Mesenchymal stem cell (in vitro differentiated cells and primary cell): ENCODE data around the gene HSPG2.

Experiments
- DNase-seq: peaks from one replicate; pipeline ENCODE4 v3.0.0-alpha.2; 2013
- H2AFZ ChIP-seq: one replicate; pipeline ENCODE4 v1.6.1; 2013; ENCODE audit warnings: low read depth, mild to moderate bottlenecking, control low read depth, inconsistent platforms, low read length, moderate library complexity
- H2AK5ac ChIP-seq: 2 replicates; pipeline ENCODE4 v1.6.1; 2013; ENCODE audit warnings: low read length, moderate library complexity, mild to moderate bottlenecking, inconsistent platforms; ENCODE audit not compliant: severe bottlenecking
- H2BK120ac ChIP-seq: one replicate; pipeline ENCODE4 v1.6.1; 2013; ENCODE audit warnings: low read depth, mild to moderate bottlenecking, inconsistent platforms, low read length, moderate library complexity
- H2BK12ac ChIP-seq, 2 experiments: one replicate each; pipeline ENCODE4 v1.6.1; 2013; ENCODE audit warnings: inconsistent platforms in 2 of 2, low read length in 2 of 2, mild to moderate bottlenecking in 2 of 2, moderate library complexity in 2 of 2, control low read depth in 1 of 2
- H2BK15ac ChIP-seq: one replicate; pipeline ENCODE4 v1.6.1; 2013; ENCODE audit warnings: mild to moderate bottlenecking, low read depth, inconsistent platforms; ENCODE audit not compliant: poor library complexity, severe bottlenecking
- H2BK5ac ChIP-seq: 2 replicates; pipeline ENCODE4 v1.6.1; 2013; ENCODE audit warnings: low read depth, mild to moderate bottlenecking, low read length, control low read depth, inconsistent platforms; ENCODE audit not compliant: poor library complexity, severe bottlenecking
- H3K14ac ChIP-seq, 2 experiments: one replicate each; pipeline ENCODE4 v1.6.1; 2013; ENCODE audit warnings: inconsistent platforms in 2 of 2, low read length in 2 of 2, control low read depth in 1 of 2, mild to moderate bottlenecking in 1 of 2, moderate library complexity in 1 of 2
- H3K18ac ChIP-seq, 2 experiments: one replicate each; pipeline ENCODE4 v1.6.1; 2013; ENCODE audit warnings: inconsistent platforms in 2 of 2, low read length in 2 of 2, control low read depth in 1 of 2, low read depth in 1 of 2, mild to moderate bottlenecking in 1 of 2
- H3K23ac ChIP-seq, 2 experiments: one replicate each; pipeline ENCODE4 v1.6.1; 2013; ENCODE audit warnings: inconsistent platforms in 2 of 2, low read length in 2 of 2, mild to moderate bottlenecking in 2 of 2, moderate library complexity in 2 of 2, control low read depth in 1 of 2
- H3K27ac ChIP-seq: 2 replicates; pipeline ENCODE4 v1.5.1; 2013; ENCODE audit warnings: mild to moderate bottlenecking, moderate library complexity, low read length, control low read depth, inconsistent platforms; ENCODE audit not compliant: poor library complexity, severe bottlenecking
- H3K27me3 ChIP-seq, 2 experiments: 2 replicates each; pipeline versions ENCODE4 v1.6.1 to v1.7.0; 2013; ENCODE audit warnings: low read length in 2 of 2, mild to moderate bottlenecking in 2 of 2, moderate library complexity in 2 of 2, control low read depth in 1 of 2, inconsistent platforms in 1 of 2; ENCODE audit not compliant: control insufficient read depth in 1 of 2, insufficient read depth in 1 of 2
- H3K36me3 ChIP-seq, 2 experiments: 2 replicates each; pipeline versions ENCODE4 v1.6.1 to v1.7.0; 2013; ENCODE audit warnings: low read length in 2 of 2, control low read depth in 1 of 2, inconsistent platforms in 1 of 2, low read depth in 1 of 2, mild to moderate bottlenecking in 1 of 2; ENCODE audit not compliant: insufficient read depth in 2 of 2, control insufficient read depth in 1 of 2
- H3K4ac ChIP-seq, 2 experiments: one replicate each; pipeline ENCODE4 v1.6.1; 2013; ENCODE audit warnings: inconsistent platforms in 2 of 2, low read length in 2 of 2, mild to moderate bottlenecking in 2 of 2, moderate library complexity in 2 of 2, control low read depth in 1 of 2, low read depth in 1 of 2
- H3K4me1 ChIP-seq: 2 replicates; pipeline ENCODE4 v1.6.1; 2013; ENCODE audit warnings: low read depth, low read length, control low read depth; ENCODE audit not compliant: control insufficient read depth, insufficient read depth
- H3K4me2 ChIP-seq: 2 replicates; pipeline ENCODE4 v1.6.1; 2013; ENCODE audit warnings: low read length, mild to moderate bottlenecking, inconsistent platforms; ENCODE audit not compliant: poor library complexity, severe bottlenecking
- H3K4me3 ChIP-seq, 2 experiments: 2 replicates each; pipeline versions ENCODE4 v1.5.1 to v1.7.0; 2013; ENCODE audit warnings: low read length in 2 of 2, mild to moderate bottlenecking in 2 of 2, control low read depth in 1 of 2, low read depth in 1 of 2; ENCODE audit not compliant: insufficient read depth in 1 of 2
- H3K79me1 ChIP-seq: replicated peaks from 2 replicates; pipeline ENCODE4 v1.6.1; 2013; ENCODE audit warnings: mild to moderate bottlenecking, control low read depth, low read length, inconsistent platforms; ENCODE audit not compliant: poor library complexity, severe bottlenecking
- H3K9ac ChIP-seq: 2 replicates; pipeline ENCODE4 v1.7.0; 2013; ENCODE audit warnings: mild to moderate bottlenecking, low read length, moderate library complexity
- H3K9me3 ChIP-seq: 2 replicates; pipeline ENCODE4 v1.7.0; 2013; ENCODE audit warnings: mild to moderate bottlenecking, low read length; ENCODE audit not compliant: control insufficient read depth
- H4K8ac ChIP-seq: one replicate; pipeline ENCODE4 v1.6.1; 2013; ENCODE audit warnings: inconsistent platforms, mild to moderate bottlenecking, low read length, moderate library complexity
- H4K91ac ChIP-seq: one replicate; pipeline ENCODE4 v1.6.1; 2013; ENCODE audit warnings: mild to moderate bottlenecking, low read length, inconsistent platforms
- WGBS: methylation state at CpG from one replicate; pipeline ENCODE4 v1.1.7; 2013; ENCODE audit warnings: mixed read lengths; 5-methylcytosine and 5-hydroxymethylcytosine counted together

The HSPG2 gene

GRCh38 chr1:21903638-21904453, 33.3 kb downstream of the HSPG2 start:
- H3K4ac ChIP-seq: no peak overlapping the region
- H3K4me2 ChIP-seq: no peak overlapping the region
- peaks cover 0 to 53% of the 10 kb centered on the region in 2 experiments for H3K36me3 ChIP-seq
- peak overlapping the region in 1 of 2 experiments; percentile 35 for H3K18ac ChIP-seq
- H3K4me3 ChIP-seq: no peak overlapping the region
- H4K91ac ChIP-seq: peak overlapping the region; percentile 58
- H2AFZ ChIP-seq: no peak overlapping the region
- no peak overlapping the region for H3K27ac ChIP-seq
- no peak for DNase-seq
- H3K14ac ChIP-seq: no peak overlapping the region
- H3K4me1 ChIP-seq: peaks cover 49% of the 10 kb centered on the region
- no peaks in the 10 kb centered on the region for H3K9me3 ChIP-seq
- H2BK12ac ChIP-seq: peak overlapping the region in 1 of 2 experiments; percentile 40
- H3K79me1 ChIP-seq: peaks cover 35% of the 10 kb centered on the region
- WGBS: 97% methylated on average over 26 of the region's 26 CpGs
- no peak overlapping the region for H3K23ac ChIP-seq
- no peak overlapping the region for H3K9ac ChIP-seq
- peak overlapping the region; percentile 21 for H2BK120ac ChIP-seq
- no peak overlapping the region for H4K8ac ChIP-seq
- peak overlapping the region; percentile 44 for H2BK15ac ChIP-seq
- H2BK5ac ChIP-seq: peak overlapping the region; percentile 47
- H3K27me3 ChIP-seq: no peaks in the 10 kb centered on the region
- no peak overlapping the region for H2AK5ac ChIP-seq

DNA sequence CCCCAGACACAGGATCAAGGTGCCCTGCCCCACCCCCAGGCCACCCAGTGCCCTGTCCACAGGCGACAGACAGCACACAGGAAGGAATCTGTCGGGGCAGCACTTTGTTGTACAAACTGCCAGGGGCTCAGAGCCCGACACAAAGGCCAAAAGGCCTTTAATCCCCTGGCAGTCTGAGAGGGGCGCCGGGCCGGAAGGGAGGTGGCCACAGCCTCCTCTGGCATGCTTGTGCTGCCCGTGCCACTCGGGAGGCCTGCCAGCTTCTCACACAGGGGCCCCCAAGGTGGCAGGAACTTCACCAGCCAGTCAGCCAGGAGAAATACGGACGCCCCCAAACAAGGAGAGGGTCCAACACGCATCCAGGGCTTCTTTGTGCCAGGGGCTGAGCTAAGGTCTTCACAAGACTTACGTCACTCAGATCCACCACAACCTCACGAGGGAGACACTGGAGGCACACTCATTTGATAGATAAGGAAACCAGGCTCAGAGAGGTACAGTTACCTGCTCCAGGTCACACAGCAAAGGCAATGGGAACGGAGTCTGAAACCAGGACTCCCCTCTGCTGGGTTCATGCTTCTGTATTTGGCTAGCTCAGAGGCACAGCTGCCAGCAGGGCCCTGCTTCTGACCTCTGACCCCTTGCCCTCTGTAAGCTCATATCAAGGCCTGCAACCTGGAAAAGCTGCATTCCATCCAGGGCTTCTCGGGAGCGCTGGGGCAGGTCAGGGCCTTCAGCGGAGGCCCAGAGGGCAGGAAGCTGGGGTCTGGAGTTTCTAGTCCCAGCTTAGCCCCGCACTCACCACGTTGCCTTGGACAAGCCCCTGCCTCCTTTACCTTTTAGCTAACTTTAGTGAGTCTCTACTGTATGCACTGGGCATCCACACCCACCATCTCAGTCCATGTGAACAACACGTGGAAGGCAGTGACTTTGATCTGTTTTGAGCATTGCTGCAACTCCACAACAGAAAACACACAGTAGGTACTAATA, 34.8 kb downstream of the HSPG2 start:
- Histone ChIP-seq H3K23ac (no peak overlapping the region), H4K8ac (no peak overlapping the region), H3K9ac (peak overlapping the region; percentile 0), H2BK120ac (peak overlapping the region; percentile 29), H4K91ac (peak overlapping the region; percentile 12), H3K14ac (peak overlapping the region in 1 of 2 experiments; percentile 6), H2BK5ac (no peak overlapping the region), H3K36me3 (peaks cover 7 to 59% of the 10 kb centered on the region in 2 experiments), H3K79me1 (peaks cover 43% of the 10 kb centered on the region), H3K27me3 (no peaks in the 10 kb centered on the region), H2BK15ac (no peak overlapping the region), H3K18ac (peak overlapping the region; percentile 2 to 61), H3K4me1 (peaks cover 57% of the 10 kb centered on the region), H3K4me3 (no peak overlapping the region), H2AK5ac (peak overlapping the region; percentile 27), H3K27ac (peak overlapping the region; percentile 53), H3K4me2 (no peak overlapping the region), H2AFZ (no peak overlapping the region), H3K4ac (no peak overlapping the region), H2BK12ac (no peak overlapping the region), H3K9me3 (no peaks in the 10 kb centered on the region)
- DNase-seq: no peak
- 77% methylated on average over 20 of the region's 20 CpGs for WGBS

- Histone ChIP-seq H2BK120ac (peak overlapping the region; percentile 29), H3K4me3 (no peak overlapping the region), H2AK5ac (peak overlapping the region; percentile 19), H3K36me3 (peaks cover 7 to 57% of the 10 kb centered on the region in 2 experiments), H3K4me1 (peaks cover 65% of the 10 kb centered on the region), H3K14ac (peak overlapping the region in 1 of 2 experiments; percentile 44), H2BK5ac (no peak overlapping the region), H4K8ac (no peak overlapping the region), H2BK15ac (no peak overlapping the region), H3K27me3 (no peaks in the 10 kb centered on the region), H3K27ac (peak overlapping the region; percentile 53), H3K79me1 (peaks cover 45% of the 10 kb centered on the region), H2AFZ (no peak overlapping the region), H4K91ac (peak overlapping the region; percentile 65), H3K9ac (peak overlapping the region; percentile 0), H3K18ac (peak overlapping the region; percentile 2 to 61), H3K4me2 (no peak overlapping the region), H2BK12ac (peak overlapping the region in 1 of 2 experiments; percentile 7), H3K23ac (no peak overlapping the region), H3K9me3 (no peaks in the 10 kb centered on the region), H3K4ac (no peak overlapping the region)
- 70% methylated on average over 5 of the region's 5 CpGs for WGBS
- DNase-seq: no peak
These were observed 35.6 kb downstream of the HSPG2 start for GRCh38 chr1:21901473-21901847.
